Fibroblast of lung (primary cell): ENCODE data around the gene LHX4.

Experiments used
- EZH2 ChIP-seq: IDR thresholded peaks from 2 replicates; pipeline ENCODE4 v1.5.1; 2012; ENCODE audit warnings: low read length, control low read depth, mild to moderate bottlenecking; ENCODE audit errors: missing control alignments
- TF ChIP-seq, protein P1 (sequence below), 2 donors: IDR thresholded peaks in 1 of 2; conservative IDR thresholded peaks in 1 of 2; 1 replicate in 1 of 2; 2 replicates in 1 of 2; pipeline ENCODE4 v1.5.1; 2011 to 2012; ENCODE audit warnings: low read length in 2 of 2, control low read depth in 1 of 2, inconsistent platforms in 1 of 2, low read depth in 1 of 2, mild to moderate bottlenecking in 1 of 2

DNA sequence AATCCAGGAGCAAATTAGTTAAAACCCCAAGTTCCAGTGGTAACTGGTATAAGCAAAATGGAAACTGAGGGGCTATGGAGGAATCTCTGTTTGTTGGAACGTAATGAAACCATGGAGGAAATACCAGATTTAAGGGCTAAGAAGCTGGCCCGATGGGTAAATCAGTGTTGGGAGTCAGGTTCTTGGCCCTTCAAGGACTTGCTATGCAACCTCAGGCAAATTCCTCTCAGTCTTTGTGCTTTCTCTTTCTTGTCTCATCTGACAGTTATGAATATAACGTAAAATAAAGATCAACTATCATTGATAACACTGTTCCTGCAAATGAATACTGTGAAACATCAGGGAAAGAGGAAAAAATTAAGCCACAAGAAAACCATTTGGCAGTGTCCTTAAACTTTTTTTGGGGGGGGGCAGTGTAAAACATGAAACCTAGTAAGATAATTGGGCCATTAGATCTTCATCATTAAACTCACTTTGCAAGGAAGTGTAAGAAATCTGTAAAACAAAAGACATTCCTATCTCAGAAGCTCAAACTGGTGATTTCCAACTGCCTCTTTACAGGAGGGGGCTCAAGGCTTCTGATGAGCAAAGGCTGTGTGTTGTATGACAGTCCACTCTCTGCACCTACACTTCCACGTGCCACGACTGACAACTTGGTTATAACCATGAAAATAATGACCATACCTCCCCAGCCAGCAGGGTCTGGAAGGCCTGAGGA lies 47.6 kb downstream of the LHX4 start:
- TF ChIP-seq, protein P1, sequence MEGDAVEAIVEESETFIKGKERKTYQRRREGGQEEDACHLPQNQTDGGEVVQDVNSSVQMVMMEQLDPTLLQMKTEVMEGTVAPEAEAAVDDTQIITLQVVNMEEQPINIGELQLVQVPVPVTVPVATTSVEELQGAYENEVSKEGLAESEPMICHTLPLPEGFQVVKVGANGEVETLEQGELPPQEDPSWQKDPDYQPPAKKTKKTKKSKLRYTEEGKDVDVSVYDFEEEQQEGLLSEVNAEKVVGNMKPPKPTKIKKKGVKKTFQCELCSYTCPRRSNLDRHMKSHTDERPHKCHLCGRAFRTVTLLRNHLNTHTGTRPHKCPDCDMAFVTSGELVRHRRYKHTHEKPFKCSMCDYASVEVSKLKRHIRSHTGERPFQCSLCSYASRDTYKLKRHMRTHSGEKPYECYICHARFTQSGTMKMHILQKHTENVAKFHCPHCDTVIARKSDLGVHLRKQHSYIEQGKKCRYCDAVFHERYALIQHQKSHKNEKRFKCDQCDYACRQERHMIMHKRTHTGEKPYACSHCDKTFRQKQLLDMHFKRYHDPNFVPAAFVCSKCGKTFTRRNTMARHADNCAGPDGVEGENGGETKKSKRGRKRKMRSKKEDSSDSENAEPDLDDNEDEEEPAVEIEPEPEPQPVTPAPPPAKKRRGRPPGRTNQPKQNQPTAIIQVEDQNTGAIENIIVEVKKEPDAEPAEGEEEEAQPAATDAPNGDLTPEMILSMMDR (conservative IDR thresholded peaks at IDR 0.05 in 1 of 2, IDR thresholded peaks at IDR 0.05 in 1 of 2; ENCODE audit: low read depth in 1 of 2, low read length in 2 of 2): no peak
- TF ChIP-seq EZH2: no peak
